Adrenal gland (tissue), 5 donors: Measurements from ENCODE around the gene LRRC53.

Source experiments
- POLR2A ChIP-seq, 2 donors: fragments of 450-650 bp; IDR thresholded peaks; one replicate each; pipeline ENCODE4 v1.6.1; 2017; ENCODE audit warnings: antibody characterized with exemption in 2 of 2, mild to moderate bottlenecking in 2 of 2, moderate library complexity in 1 of 2
- TF ChIP-seq, protein P1 (sequence below), 6 experiments: fragments of 450-650 bp in 4 of 6; fragments of 200-600 bp in 2 of 6; sonication (generic) in 1 of 6; IDR thresholded peaks; 1 replicate in 5 of 6; 2 replicates in 1 of 6; pipeline versions ENCODE4 v1.5.1 to v1.8.0; 2016 to 2021; ENCODE audit warnings: antibody characterized with exemption in 6 of 6, mild to moderate bottlenecking in 2 of 6, moderate library complexity in 1 of 6
- donor health status: DM: no; HTN: no; CAD: no.

- TF ChIP-seq, protein P1, sequence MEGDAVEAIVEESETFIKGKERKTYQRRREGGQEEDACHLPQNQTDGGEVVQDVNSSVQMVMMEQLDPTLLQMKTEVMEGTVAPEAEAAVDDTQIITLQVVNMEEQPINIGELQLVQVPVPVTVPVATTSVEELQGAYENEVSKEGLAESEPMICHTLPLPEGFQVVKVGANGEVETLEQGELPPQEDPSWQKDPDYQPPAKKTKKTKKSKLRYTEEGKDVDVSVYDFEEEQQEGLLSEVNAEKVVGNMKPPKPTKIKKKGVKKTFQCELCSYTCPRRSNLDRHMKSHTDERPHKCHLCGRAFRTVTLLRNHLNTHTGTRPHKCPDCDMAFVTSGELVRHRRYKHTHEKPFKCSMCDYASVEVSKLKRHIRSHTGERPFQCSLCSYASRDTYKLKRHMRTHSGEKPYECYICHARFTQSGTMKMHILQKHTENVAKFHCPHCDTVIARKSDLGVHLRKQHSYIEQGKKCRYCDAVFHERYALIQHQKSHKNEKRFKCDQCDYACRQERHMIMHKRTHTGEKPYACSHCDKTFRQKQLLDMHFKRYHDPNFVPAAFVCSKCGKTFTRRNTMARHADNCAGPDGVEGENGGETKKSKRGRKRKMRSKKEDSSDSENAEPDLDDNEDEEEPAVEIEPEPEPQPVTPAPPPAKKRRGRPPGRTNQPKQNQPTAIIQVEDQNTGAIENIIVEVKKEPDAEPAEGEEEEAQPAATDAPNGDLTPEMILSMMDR (IDR thresholded peaks at IDR 0.05): no peak
- TF ChIP-seq POLR2A (IDR thresholded peaks at IDR 0.05): no peak
Measured at GRCh38 chr1:74423471-74423870, 88.9 kb downstream of the LRRC53 start.
